GM19193 (cell line): ENCODE measurements around the gene HTR3E.
A peak's percentile ranks its signal among the peaks of the same experiment; 100 is the strongest.

ENCODE experiments used
- POLR2A ChIP-seq: IDR thresholded peaks from 4 replicates; pipeline ENCODE4 v1.6.1; 2011; ENCODE audit not compliant: insufficient read depth, insufficient read length; ENCODE audit errors: extremely low read depth

The HTR3E gene

GRCh38 chr3:184082465-184082864 is 14.4 kb upstream of the HTR3E start:
- no peak for TF ChIP-seq POLR2A

GRCh38 chr3:184085389-184085852 is 11.4 kb upstream of the HTR3E start:
- TF ChIP-seq POLR2A, result no peak

GRCh38 chr3:184092199-184092598 is 4.7 kb upstream of the HTR3E start:
- TF ChIP-seq POLR2A, result no peak

GRCh38 chr3:184097556-184097955 is 692 bp downstream of the HTR3E start:
- no peak for TF ChIP-seq POLR2A

- TF ChIP-seq POLR2A, result no peak
Measured at GRCh38 chr3:184099806-184100686, 3.2 kb downstream of the HTR3E start.

GRCh38 chr3:184110316-184110725 is 13.5 kb downstream of the HTR3E start:
- no peak for TF ChIP-seq POLR2A

GRCh38 chr3:184116017-184116416 is 19.2 kb downstream of the HTR3E start:
- no peak for TF ChIP-seq POLR2A

GRCh38 chr3:184117636-184118035 is 20.8 kb downstream of the HTR3E start:
- no peak for TF ChIP-seq POLR2A

GRCh38 chr3:184126006-184126405 is 29.1 kb downstream of the HTR3E start:
- no peak for TF ChIP-seq POLR2A

- TF ChIP-seq POLR2A, result no peak
Measured at GRCh38 chr3:184129012-184129411, 32.1 kb downstream of the HTR3E start.

GRCh38 chr3:184132945-184133344 is 36.1 kb downstream of the HTR3E start:
- TF ChIP-seq POLR2A, result no peak

GRCh38 chr3:184133840-184134745 is 37.2 kb downstream of the HTR3E start:
- peak; percentile 51 for TF ChIP-seq POLR2A

- no peak for TF ChIP-seq POLR2A
Measured at GRCh38 chr3:184134746-184135148, 37.9 kb downstream of the HTR3E start.

GRCh38 chr3:184135149-184135910 is 38.5 kb downstream of the HTR3E start, which contains the start of gene EIF2B5:
TSS of gene EIF2B5 (plus strand) at chr3:184135358. CDS start at chr3:184135386, 28 bp downstream.
- peak; percentile 92 for TF ChIP-seq POLR2A

- TF ChIP-seq POLR2A, result no peak
Measured at GRCh38 chr3:184135911-184136260, 39.0 kb downstream of the HTR3E start.
